NCI-H187 (cell line): Measurements from ENCODE around the gene DEGS1.

Source experiments
- DNase-seq, 2 experiments: peaks; one replicate each; lab custom pipeline; 2025; lab: John Stamatoyannopoulos, UW

DEGS1 gene

DNA sequence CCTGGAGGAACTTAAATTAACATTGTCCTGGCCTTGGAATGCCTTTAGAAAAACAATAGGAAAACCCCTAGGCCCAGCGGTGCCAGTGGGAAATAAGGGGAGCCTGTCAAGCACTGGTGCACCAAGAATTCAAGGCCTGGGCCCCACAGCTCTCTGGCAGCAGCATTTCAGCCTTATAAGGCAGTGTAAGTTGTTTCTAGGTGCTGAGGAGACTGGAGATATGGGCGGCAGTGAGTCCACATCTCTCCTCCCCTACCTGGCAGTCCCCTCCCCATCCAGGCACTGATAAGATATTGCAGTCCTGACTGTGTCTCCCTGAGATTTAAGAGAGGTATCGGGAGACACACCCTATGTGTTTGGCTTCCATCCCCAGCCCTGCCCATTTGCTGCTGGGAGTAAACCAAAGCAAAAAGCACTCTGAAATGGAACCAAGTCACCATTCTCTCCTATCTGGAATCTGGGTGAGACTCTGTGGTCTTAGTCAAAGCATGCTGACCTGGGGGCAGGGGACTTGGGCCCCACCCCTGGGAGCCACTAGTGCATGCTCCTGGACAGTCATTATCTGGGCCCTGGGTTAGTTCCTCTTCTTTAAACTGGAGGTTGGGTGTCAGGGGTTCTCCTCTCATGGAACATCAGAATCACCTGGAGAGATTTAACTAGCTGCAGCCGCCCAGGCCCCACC lies 30.5 kb downstream of the DEGS1 start:
- no peak for DNase-seq

DNA sequence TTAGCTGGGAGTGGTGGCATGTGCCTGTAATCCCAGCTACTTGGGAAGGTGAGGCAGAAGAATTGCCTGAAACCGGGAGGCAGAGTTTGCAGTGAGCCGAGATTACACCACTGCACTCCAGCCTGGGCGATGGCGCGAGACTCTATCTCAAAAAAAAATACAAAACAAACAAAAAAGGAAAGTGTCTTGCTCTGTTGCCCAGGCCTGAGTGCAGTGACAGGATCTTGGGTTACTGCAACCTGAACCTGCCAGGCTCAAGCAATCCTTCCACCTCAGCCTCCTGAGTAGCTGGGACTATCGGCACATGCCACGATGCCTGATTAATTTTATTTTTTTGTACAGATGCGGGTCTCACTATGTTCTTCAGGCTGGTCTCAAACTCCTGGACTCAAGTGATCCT lies 33.3 kb downstream of the DEGS1 start:
- no peak for DNase-seq

DNA sequence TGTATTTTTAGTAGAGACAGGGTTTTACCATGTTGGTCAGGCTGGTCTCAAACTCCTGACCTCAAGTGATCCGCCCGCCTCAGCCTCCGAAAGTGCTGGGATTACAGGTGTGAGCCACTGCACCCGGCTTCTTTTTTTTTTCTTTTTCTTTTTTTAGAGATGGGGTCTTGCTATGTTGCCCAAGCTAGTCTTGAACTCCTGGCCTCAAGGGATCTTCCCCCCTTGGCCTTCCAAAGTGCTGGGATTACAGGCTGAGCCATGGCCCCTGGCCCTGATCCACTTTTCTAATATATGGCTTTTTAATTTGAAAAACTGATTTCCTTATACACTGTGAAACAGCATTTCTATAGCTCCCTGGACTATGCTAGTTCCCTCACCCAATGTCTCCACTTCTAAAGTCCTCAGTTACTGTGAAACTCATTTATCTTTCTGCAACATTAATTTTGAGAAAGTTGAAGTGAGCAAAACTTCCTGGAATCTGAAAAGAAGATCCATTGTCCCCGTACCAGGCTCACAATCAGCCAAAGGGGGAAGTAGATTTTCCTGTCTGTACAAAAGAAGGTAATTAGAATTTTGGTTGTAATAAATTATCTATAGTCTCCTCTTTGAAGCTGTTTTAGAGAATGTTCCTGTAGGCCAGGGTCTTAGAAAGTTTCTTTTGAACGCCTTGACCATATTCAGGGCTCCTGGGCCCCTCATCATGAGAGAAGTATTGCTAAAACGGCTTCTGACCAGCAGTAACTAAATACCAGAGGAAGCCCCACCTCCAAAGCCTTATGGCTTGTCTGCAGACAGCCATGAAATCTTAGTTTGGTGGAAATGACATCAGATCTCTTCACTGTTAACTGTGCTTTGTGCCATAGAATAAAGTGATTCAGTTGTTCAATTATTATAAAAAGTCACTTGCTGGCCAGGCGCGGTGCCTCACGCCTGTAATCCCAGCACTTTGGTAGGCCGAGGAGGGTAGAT lies 34.9 kb downstream of the DEGS1 start:
- no peak for DNase-seq

DNA sequence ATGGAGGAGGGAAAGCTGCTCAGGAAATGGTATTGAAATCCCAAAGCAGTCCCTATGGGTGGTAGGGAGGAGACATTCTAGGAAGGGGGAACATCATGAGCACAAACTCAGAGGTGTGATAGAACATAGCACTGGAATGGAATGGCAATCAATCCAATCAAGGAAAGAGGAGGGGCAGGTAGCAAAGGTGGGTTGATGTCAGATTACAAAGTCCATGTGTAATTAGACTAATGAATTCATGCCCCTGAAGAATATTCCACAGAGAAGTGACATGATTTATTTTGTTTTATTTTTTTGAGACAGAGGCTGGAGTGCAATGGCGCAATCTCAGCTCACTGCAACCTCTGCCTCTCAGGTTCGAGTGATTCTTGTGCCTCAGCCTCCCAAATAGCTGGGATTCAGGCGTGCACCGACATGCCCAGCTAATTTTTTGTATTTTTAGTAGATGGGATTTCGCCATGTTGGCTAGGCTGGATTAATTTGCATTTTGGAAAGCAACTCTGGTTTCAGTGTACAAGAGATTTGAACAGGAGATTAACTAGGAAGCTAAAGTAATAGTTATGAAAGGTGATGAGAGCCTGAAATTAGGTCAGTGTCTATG lies 36.1 kb downstream of the DEGS1 start:
- no peak for DNase-seq

DNA sequence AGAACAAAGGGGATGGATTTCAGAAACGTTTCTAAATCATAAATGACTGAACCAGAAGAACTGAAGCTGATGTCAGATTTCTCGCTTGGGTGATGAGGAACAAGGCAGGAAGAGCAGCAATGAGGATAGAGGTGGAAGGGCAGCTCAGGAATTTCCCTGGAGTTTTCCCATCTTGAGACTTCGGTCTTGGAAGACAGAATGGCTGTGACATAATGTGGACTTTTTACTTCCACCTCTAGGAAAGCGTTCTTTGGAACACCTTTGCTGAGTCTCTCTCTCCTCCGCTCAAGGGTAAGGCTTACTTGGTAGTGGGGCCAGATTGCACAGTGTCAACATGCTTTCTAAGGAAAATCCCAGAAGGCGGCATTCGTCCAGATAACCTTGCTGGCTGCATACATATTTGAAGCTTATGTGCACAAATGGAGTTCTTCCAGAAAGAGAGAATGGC lies 36.6 kb downstream of the DEGS1 start:
- no peak for DNase-seq

DNA sequence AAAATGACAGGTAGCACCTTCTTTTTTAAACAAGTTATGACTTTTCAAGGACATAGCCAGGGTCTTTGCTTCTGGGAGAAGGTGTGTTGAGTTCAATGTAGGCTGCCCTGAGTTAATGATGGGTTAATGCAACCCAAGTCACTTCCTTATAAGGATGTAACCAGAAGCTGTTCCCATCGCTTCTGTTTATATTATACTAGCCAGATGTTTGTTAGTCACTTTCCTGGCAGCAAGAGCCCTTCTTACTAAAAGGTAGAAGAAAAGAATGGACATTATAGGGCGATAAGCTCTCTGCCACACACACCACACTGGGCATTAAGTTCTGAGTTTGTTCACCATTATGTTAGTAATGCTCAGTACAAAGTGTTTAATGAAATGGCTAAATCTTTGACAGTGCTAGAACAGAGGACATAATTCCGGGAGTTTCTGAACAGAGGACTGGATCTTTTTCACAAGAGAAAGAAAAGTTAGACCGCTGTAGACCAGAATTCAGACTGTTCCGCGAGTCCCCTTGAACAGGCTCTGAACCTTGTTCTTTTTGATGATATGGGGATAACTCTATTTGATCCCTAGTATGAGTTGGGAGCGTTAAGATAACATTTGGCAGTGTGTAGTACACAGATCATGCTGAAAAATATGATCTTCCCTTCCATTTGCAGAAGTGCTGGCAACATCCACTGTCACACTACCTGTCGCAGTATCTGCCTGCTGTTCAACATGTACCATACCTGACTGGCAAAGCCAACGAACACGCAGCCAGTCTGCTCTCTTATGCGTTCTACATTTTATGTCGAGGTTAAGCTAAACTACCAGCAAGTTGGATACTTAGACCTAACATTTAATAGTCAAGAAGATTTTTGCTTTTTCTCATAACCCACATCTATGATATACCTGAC lies 41.0 kb downstream of the DEGS1 start:
- no peak for DNase-seq

DNA sequence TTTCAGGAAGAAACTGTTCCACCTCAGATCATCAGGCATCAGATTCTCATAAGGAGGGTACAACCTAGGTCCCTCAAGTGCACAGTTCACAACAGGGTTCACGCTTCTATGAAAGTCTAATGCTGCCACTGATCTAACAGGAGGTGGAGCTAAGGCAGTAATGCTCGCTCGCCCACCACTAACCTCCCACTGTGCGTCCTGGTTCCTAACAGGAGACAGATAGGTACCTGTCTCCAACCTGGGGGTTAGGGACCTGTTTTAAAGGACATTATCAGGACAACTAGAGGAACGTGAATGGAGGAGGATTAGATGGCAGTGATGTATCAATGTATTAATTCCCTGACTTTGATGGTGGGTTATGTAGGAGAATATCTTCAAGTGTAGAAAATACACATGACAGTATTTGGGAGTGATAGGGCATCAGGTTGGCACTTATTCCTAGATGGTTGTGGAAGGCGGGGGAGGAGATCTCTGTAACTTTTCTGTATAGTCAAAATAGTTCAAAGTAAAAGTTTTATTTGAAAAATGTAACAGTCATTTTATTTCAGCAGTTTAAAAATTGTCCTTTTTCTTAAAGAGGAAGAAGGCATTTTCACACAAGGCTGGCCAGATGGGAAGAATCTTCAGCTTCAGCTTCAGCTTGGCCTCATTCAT lies 43.9 kb downstream of the DEGS1 start:
- no peak for DNase-seq

DNA sequence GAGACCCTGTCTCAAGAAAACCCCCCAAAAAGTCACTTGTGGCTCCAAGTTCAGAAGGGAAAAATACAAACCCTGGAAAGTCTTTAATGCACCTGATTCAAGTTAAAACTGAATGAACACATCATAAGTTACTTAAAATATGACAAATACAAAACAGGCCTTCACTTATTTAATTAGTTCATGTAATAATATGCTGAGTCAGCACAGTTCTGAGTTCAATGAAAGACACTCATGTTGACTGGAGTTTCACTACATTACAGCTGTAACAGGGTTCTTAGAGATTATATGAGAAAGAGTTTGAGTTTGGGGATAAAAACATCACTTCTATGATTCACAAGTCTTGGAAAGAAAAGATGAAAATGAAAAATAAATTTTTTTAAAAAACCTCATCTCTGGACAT lies 51.0 kb downstream of the DEGS1 start:
- no peak for DNase-seq

DNA sequence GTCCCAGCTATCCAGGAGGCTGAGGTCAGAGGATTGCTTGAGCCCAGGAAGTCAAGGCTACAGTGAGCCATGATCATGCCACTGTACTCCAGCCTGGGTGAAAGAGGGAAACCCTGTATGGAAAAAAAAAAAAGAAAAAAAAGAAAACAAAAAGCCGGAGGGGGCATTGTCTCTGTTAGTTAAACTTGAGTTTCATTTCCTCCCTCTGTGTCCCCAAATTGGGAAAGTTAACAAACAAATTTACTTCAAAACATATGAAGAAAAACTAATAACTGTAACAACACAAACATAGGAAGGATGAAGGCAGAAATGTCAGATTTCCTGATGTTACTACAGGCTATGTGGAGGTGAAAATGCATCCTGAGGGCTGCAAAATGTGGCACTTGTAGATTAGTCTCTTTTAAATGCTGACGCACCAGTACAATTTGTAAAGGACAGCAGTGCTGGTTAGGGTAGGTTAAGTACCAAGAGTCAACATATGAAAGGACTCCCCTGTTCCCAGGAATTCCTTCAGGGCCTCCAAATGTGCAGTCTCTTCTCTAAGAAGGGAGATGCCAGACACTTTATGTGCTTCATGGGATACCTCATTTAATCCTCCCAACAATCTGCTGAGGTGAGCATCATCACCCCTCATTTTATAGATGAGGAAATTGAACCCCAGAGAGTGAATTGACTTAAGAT lies 52.9 kb downstream of the DEGS1 start:
- no peak for DNase-seq

DNA sequence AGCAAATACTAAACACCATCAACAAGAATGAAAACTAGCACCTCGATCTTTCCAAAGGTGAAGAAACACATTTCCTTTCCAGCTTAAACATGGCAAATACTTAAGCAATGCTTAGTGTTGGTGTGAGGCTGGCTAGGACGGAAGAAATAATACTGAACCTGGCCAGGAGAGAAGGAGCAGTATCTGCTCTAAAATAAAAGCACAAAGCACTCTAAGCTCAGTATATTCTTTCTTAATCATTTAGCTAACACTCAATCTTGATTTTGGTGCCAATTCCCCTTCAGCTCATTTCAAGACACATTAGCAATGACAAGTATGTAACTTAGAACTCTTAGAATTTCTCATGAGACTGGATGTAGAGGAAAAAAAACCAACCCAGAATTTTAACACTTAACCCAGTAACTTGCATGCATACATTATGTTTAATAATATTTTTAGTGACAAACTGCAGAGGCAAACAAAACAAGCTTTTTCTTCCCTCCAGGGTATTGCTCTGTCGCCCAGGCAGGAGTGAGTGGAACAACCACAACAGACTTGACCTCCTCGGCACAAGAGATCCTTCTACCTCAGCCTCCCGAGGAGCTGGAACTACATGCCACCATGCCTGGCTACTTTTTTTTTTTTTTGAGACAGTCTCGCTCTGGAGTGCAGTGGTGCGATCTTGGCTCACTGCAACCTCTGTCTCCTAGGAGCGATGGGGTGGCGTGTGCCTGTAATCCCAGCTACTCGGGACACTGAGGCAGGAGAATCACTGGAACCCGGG lies 54.3 kb downstream of the DEGS1 start:
- DNase-seq = no peak

DNA sequence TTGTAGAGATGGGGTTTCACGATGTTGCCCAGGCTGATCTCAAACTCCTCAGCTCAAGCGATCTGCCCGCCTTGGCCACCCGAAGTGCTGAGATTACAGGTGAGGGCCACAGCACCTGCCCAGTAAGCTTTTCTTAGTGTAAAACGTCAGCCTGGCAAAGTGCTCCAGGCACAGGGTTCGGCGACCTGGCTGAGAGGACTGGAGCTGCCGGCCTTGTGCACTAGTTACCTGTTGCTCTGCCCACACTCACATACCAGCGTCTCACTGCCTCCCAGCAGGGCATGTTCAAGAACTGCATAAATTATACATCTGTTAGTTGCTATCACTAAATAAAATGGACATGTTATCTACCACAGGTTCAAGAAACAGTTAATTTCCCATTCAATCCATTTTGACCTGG lies 55.2 kb downstream of the DEGS1 start:
- no peak for DNase-seq

DNA sequence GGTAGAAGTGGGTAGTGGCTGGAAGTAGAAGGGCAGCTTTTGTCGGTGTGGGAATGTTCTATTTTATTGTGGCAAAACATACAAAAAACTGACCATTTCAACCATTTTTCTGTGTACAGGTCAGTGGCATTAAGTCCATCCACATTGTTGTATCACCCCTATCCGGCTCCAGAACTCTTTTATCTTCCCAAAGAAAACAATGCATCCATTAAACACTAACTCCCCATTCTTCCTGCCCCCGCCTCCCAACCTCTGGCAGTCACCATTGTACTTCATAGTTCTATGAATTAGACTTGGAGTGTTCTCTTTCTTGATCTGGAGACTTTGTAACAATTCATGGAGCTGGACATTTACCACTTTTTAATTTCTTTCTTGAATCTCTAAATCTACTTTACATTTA lies 55.7 kb downstream of the DEGS1 start:
- DNase-seq = no peak
